ENCODE data around the gene PBX2.
"Not testable (repeated sequence)": the region's sequence is repeated elsewhere in the genome, so short reads cannot be mapped to it uniquely, and the experiment has no call there.

The PBX2 gene

DNA sequence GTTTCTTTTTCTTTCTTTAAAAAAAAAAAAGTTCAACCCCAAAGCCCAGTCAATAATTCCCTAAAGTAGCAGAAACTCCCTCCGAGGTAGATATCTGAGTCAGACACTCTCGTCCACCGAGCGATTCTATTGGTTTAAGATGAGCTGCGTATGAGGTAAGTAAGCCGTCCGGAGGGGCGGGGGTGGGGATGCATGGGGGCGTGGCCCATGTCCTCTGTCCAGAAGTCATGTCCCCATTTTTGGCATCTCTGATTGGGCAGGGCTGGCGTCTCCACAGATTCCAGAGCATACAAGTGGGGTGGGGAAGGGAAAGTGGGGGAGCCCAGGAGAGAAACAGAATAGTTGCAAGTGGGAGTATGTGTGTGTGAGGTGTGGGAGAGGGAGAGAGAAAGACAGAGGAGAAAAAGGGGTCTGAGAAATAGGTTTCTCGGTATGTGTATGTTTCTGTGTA, 4.3 kb downstream of the PBX2 start:
- DNase-seq, result not testable (repeated sequence)

DNA sequence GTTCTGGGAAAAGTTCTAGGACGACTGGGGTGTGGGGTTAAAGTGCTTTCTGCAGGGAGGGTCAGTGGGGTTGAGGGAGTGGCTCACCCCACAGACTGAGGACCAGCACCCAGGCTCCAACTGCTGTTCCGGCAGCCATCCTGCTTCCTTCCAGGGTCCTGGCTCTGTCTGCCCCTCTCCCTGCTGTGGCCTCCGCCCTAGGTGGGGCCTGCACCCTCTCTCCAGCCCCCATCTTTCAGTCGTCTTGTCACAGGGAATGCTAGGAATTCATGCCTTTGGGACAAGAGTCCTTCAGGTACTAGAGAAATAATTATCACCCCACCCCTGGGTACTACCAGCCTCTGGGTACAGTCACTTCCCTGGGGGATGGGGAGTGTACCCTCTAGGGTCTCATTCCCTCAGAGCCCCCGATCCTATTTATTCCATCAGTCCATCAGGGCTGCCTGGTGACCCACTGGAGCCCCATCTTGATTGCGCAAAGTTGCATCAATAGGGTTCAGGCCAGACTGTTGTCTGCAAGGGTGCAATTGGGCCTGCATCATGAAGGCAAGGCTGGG, 5.8 kb downstream of the PBX2 start, which contains the start of gene AGER:
AGER (minus strand) TSS at position 170 of the 557 bp plus-strand sequence; CDS start at position 139, 31 bp downstream.
- no peak for DNase-seq

DNA sequence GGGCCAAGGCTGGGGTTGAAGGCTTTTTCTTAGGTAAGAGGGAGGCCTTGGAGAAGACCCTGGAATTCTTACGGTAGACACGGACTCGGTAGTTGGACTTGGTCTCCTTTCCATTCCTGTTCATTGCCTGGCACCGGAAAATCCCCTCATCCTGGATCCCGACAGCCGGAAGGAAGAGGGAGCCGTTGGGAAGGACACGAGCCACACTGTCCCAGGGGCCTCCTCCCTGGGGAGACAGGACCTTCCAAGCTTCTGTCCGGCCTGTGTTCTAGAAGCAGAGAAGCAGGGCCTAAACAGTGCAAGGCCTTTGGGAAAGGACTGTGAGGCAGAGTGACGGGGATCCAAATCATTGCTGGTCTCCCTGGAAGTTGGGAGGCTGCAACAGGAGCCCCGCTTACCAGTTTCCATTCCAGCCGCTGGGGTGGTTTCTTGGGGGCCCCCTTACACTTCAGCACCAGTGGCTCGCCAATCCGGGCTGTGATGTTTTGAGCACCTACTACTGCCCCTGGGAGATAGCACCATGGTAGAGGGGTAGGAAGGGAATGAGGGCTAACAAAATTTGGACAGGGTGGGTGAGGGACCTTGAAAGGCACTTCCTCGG, 6.4 kb downstream of the PBX2 start:
- DNase-seq, result no peak

DNA sequence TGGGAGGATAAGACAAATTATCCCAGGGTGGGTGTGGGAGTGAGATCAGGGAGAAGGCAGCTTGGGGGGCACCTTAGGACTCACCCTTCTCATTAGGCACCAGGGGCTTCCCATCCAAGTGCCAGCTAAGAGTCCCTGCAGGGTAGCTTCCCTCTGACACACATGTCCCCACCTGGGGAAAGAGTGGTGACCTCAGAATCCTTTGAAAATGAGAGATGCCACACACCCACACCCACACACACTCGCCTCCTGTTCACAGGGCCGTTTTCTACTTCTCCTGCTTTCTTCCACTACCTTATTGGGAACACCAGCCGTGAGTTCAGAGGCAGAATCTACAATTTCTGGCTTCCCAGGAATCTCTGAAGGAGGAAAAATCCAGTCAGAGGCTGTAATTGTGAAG, 7.0 kb downstream of the PBX2 start:
- DNase-seq, result no peak

DNA sequence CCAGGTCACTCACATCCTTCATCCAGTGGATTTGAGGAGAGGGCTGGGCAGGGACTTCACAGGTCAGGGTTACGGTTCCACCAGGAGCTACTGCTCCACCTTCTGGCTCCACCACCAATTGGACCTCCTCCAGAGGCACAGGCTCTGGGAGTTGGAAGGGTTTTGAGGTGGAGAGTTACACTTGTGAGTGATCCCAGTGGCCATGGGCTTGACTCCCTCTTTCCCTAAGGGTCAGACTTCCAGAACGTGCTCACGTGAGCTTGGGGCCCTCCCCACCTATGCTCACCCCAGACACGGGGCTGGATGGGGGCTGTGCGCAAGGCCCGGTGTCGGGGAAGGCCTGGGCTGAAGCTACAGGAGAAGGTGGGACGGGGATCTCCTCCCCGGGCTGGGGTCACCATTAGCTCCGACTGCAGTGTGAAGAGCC, 7.4 kb downstream of the PBX2 start:
- no peak for DNase-seq

DNA sequence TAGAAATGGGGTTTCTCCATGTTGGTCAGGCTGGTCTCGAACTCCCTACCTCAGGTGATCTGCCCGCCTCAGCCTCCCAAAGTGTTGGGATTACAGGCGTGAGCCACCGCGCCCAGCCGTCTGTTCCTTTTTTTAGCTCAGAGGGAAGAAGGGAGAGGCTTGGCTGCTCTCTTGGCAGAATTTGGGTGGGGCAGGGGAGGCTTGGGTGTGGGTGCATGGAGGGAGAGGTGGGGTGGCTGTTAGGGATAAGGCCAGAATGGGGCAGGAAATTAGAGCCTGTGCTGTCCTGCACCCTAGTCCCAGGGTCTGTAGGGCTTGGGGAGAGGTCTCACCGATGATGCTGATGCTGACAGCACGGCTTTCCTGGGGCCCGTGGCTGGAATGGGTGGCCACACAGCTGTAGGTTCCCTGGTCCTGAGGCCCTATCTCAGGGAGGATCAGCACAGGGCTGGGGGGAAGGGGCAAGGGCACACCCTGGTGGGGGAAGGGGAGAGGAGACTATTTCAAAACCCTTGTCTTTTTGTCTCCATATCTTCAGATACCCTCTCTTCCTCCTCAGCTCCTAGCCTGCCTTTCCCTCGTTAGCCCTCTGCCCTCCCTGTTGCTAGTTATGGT, 8.0 kb downstream of the PBX2 start:
- no peak for DNase-seq

DNA sequence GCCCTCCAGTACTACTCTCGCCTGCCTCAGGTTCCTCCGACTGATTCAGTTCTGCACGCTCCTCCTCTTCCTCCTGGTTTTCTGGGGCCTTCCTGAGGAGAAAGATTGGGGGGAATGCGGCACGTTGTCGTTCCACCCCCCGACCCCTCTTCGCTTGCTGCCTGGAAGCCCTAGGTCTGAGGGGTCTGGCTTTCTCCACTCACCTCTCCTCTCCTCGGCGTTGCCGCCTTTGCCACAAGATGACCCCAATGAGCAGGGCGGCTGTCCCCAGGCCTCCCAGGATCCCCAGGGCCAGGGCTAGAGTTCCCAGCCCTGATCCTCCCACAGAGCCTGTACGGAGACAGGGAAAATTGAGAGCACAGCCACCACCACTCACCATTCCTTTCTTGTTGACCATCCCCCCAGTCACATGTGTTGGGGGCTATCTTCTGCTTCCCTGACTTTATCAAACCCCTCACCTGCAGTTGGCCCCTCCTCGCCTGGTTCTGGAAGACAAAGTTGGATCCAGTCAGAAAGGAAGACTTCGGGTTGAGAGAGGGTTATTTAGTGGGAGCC, 8.8 kb downstream of the PBX2 start:
- no peak for DNase-seq

DNA sequence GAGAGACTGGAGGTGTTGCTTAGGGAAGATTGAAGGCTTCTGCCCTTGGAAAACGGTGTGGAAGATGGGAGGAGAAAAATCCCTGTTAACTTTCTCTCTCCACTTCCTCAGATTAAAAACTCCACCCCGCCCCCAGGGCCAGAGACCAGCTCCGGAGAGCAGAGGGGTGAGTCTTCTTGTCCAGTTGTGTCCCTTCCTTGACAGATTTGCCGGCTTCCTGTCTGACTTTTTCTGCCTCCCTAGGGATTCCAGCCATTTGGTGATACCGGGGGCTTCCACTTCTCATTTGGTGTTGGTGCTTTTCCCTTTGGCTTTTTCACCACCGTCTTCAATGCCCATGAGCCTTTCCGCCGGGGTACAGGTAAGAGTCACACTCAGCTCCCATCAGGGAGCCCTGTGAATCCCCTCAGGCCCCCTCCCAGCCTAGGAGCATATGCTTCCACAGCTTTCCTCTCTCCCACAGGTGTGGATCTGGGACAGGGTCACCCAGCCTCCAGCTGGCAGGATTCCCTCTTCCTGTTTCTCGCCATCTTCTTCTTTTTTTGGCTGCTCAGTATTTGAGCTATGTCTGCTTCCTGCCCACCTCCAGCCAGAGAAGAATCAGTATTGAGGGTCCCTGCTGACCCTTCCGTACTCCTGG, 10.1 kb downstream of the PBX2 start:
- no peak for DNase-seq

DNA sequence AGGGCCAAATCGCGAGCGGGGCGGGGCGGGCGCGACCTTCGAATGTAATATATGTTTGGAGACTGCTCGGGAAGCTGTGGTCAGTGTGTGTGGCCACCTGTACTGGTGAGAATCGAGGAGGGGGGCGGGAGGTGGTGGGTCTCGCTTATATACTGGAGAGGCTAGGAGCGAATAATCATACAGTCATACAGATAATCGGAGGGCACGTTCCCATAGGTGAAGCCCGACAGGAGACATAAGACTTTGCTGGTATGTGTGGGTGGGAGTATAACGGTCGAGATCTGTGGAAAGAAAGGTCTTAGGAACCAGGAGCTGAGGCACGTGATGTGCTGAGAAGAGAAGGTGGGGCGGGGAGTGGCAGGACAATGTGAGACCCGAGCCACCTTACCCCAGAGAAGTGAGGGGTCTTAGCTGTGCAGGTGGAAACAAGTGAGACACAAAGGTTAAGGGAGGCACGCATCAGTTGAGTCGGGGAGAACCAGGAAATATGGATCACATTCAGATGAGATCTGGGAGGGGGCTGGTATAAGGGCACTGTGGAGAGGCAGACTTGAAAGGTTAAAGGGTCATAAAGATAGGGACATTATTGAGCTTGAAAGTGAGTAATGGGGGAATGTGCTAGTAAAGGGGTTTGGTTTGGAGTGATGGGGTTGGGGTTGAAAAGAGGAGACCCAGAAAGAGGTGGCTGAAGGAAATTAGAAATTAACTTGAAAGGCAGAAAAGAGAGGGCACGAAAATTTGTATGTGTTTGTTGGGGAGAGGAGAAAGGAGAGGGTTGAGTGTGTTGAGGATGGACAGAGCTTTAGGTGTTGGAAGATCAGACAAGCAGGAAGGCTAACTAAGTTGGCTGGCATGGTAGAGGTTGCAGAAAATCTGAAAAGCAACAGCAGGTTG, 11.2 kb downstream of the PBX2 start:
- DNase-seq, result peak; percentile 33

DNA sequence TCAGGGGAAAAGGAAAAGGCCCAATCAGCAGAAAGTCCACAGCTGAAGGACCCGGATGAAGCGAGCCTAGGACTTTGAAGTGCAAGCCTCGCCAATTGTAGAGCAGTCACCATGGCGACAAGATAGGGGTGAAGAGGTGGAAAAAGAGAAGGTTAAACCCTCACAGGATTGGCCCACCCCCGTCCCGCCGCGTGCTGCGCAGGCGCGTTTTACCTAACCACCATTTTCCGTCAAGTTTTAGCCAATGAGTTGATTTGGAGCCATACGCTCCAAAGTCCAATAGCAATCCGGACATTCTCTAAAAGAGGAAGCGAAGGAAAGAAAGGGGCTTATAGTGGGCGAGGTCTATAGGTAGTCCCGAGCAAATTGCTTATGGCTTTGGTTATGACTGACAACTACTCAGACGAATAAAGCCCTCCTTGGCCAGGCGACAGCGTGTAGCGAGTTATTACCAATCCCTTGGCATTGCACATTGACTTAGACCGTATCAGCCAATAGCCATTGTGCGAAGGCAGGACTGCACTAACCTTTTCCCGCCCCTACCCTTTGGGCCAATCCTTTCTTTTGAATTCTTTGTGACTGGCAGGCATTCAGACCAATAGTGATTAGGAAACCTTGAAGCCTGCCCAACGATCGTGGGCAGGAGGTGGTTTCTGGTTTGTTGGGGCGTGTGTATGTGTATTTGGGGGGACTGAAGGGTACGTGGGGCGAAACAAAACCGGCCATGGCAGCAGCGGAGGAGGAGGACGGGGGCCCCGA, 12.0 kb downstream of the PBX2 start, which contains the start of gene RNF5:
RNF5 (plus strand) TSS at position 618 of the 759 bp plus-strand sequence; CDS start at position 725, 107 bp downstream.
- peak; percentile 100 for DNase-seq

DNA sequence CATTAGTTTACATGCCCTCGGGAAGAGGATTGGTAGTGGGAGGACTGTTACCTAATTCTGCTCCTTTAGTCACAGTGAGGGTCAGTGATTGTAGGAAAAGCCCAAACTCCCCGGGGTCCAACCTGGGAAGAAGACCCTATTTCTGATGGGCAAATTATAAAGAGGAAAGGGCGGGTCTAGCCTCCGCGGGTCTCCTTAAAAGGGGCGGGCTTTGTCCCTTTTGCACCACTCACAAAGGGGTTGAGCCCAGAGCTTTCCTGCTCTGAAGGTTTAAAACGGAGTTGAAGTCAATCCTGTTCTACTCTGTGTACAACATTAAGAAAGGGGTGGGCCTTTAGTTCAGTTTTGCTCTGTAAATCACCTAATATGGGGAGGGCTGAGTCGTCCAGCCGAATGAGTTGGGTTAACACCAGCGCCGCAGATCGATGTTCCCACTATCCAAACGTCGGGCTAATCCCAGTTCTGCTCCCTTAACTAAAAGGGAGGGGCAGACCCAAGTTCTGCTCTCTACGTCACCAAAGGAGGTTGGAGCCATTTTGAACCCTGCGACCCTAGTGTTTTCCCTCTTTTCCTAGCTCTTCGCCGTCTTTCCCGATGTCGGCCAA, 12.7 kb downstream of the PBX2 start:
- DNase-seq, result peak; percentile 90

DNA sequence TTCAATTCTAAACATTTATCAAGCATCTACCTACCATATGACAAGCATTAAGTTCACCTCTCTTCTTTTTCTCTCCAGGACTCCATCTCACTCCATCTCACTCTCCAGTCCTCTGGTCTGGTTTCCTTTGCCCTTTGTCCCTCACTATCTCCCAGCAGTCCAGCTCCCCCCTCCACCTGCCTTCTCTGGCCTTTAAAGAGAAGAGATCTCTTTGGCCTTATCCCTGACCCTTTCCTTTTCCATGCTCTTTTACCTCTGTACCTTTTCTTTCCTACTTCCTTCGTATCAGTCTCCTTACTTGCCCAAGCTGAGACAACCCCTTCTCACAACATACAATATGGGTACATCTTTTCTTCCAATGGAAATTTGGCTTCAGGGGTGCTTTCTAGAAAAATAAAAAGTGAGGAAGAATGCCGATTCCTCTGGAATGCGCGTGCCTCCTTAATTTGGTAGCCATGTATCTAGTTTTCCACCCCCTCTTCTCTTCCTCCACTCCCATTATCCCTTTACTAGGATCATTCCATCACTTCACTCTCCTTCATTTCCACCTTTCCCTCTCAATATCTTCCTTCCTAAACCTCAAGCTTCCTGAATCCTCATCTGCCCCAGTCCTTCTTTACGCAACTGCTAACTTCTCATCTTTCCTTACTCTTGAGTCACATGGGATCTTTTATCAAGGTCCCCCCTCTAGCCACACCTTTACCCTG, 13.4 kb downstream of the PBX2 start:
- no peak for DNase-seq

DNA sequence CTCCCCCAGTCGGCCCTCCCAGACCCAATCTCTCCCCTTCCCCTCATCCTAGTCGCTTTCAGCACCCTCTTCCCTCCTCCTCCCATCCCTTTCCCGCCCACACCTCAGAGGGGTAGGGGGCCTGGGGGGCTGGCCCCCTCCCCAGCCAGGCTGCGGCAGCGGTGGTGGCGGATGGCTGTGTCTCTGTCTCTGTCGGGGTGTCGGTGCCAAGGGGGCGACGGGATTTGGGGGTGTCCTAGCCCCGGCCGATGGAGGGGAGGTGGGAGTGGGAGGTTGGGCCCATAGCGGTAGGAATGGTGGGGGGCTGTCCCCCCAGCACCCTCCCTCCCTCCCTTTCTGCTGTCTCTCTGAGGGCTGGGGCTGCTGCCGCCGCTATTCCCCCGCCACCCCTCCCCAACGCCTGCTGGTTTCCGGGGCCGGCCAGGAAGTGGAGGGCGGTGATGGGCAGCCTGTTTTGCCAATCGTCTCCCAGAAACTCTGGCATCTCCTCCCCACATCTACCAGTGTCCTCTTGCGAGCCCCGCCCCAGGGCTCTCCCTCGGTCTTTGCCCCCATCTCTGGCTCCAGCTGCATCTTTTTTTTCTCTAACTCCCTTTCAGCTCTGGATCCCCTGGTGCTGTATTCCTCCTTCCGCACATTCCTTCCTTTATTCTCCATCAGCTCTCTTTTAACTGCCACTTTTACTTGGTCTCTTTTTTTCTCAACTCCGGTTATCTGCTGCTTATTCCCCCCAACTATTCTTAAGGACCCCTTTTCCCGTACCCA, 14.1 kb downstream of the PBX2 start, which contains the start of gene AGPAT1:
AGPAT1 (minus strand) TSS at position 374 of the 765 bp plus-strand sequence. CDS start 4,588 bp downstream, outside the sequence.
- DNase-seq, result peak; percentile 94

DNA sequence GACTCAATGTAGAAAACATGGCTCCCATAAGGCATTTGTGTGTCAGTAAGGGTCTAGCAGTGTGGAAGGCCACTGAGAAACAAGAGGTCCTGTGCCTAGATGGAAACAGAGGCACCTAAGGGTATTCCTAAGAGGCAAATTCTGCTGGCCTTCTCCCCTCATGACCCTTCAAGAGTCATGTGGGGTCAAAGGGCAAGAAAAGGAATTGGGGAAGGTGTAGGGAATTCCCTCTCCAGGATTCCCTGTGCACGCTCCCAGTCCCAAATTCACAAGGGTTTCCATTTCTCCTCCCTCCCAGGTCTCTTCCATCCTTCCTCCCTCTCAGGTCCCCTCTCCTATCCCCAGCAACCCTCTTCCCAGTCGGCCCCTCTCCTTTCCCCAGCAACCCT, 14.7 kb downstream of the PBX2 start:
- DNase-seq, result no peak

DNA sequence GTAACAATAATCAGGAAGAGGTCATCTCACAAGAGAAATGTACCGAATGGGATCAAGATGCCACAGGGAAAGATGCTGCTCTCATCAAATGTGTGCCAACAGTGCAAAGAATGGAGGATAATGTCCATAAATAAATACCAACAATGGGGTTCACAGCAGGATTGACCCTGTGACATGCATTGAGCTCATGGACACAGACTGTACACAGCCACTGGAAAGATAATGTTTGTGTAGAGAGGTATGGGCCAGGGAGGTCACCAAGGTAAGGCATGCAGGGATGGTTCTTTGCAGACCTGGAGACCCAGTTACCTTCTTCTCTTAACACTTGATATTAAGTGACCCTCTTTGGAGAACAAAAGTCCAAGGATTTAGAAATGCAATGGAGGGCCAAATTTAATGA, 15.6 kb downstream of the PBX2 start:
- no peak for DNase-seq

DNA sequence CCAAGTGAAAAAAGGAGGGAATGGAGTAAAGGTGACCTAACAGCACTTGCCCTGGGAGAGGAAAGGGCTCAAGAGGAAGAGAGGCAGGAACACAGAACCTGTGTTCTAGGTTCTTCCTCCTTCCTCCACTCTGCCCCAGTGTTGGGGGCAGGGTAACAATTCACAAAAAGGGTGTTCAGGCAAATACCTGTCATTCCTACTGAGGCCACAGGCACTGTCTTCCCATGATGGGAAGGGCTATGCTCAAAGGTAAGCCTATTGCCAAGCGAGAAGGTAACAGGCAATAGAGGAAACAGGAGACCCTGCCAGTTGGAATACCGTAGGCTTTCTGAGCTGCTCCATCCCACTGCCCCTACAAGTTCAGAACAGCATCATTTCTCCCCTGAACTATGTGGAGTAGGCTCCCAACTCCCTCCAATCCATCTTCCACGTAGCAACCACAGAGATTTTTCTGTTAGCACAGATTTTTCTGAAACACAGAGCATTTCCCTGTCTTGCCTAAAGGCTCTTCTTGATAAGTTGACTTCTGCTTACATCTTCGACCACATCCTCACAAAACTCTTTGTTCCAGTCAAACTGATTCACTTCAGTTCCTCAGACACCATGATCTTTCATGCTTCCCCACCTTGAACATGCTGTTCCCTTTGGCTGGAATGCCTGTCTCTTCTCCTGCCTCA, 16.8 kb downstream of the PBX2 start:
- DNase-seq, result no peak

DNA sequence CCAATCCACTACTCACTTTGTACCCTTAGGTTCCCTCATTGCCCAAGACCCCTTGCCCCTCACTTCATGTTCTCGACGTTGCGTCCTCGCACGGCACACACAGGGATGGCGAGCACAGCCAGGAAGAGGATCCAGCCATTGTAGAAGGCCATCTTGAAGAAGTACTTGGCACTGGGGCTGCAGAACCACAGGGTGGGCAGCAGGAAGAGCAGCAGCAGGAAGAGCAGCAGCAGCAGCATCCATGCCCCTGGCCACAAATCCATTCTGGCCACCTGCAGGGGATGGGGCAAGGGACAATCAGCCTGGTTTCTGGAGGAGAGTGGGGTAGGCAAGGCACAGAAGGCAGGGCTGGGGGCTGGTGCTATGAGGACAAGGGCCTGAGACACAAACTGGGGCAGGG, 18.8 kb downstream of the PBX2 start:
- no peak for DNase-seq

DNA sequence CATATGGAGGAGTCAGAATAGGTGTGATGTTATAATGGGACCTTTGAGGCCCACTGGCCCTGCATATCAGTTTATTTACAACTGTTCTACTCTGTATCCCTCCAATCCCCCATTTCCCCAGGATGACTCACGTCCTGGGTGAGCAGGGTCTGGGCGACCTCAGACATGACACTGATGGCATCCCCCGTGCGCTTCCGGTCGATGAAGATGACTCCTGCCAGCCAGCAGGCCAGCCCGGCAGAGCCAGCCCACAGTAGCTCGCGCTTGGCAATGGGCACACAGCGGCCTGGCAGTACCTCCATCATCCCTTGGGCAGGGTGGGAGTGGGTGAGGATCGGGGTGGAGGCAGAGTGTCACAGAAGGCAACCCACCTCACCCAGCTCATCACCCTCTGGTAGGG, 19.7 kb downstream of the PBX2 start:
- DNase-seq, result no peak

Data from NCI-H2171 treated with DMSO at 0.1 percent for 48 hours (cell line).